GM19239 (cell line): Measurements from ENCODE around the gene FUT7.

Experiments
- DNase-seq: peaks from one replicate; pipeline ENCODE4 v3.0.0; 2011; ENCODE audit warnings: low spot score; ENCODE audit not compliant: insufficient read length
- FAIRE-seq: peaks from 2 replicates; lab custom pipeline; 2011; peaks lifted over from hg19 to GRCh38; lab: Jason Lieb, UNC

Gene FUT7

DNA sequence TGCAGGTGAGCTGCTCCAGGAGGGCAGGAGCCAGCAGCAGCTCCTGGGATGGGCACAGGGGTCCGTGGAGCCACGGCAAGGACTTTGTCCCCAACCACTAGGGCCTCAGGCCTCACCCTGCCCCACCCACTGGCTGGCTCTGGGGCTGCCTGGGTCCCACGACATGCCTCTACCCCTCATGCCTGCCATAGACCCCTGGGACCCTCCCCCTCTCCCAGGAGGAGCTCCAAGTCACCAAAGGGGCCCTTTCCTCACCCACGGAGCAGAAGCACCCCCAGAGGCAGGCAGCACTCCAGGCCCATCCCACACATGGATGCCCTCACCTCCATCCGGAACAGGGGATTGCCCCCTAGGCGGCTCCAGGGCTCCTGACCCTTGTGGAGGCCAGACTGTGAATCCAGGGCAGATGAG lies 10.3 kb downstream of the FUT7 start:
- FAIRE-seq (no peak), DNase-seq (peak; percentile 64)

- FAIRE-seq: no peak
- no peak for DNase-seq
Measured at GRCh38 chr9:137020771-137021567, 10.9 kb downstream of the FUT7 start.

GRCh38 chr9:137019891-137020683 lies 11.8 kb downstream of the FUT7 start:
- FAIRE-seq (no peak), DNase-seq (no peak)

GRCh38 chr9:137018761-137019559 lies 12.9 kb downstream of the FUT7 start:
- no peak for FAIRE-seq
- no peak for DNase-seq

DNA sequence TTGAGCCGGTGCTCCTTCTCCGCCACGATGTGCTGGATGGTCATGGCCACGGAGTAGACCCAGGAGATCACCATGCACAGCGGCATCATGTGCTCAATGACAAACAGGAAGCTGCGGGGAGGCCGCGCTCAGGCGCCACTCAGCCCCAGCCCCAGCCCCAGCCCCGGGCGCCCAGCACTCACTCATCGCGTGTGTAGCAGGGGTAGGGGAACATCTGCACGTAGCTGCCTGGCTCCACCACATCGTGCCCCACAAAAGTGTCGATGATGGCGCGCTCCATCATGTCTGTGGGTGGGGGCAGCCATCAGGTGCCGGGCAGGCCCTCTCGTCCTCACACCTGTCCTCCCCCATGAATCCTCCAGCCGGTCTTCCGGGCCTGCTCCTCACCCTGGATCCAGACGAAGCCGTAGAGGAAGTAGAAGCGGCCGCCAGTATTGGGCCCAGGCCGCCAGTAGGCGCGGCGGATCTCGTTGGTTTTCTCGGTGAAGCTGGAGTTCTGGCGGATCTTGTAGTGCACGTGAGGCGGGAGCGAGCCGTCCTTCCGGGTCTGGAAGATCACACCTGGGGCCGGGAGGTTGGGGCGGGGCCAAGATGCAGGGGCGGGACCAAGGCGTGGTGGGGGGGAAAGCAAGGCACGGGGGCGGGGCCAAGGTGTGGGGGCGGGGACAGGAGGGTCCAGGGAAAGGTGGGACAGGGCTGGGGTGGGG lies 13.9 kb downstream of the FUT7 start:
- FAIRE-seq (no peak), DNase-seq (no peak)

GRCh38 chr9:137017071-137017470 lies 14.8 kb downstream of the FUT7 start:
- FAIRE-seq (no peak), DNase-seq (no peak)

GRCh38 chr9:137016436-137016835 lies 15.5 kb downstream of the FUT7 start:
- DNase-seq (no peak), FAIRE-seq (no peak)

- no peak for FAIRE-seq
- DNase-seq: no peak
Measured at GRCh38 chr9:137015976-137016375, 15.9 kb downstream of the FUT7 start.

DNA sequence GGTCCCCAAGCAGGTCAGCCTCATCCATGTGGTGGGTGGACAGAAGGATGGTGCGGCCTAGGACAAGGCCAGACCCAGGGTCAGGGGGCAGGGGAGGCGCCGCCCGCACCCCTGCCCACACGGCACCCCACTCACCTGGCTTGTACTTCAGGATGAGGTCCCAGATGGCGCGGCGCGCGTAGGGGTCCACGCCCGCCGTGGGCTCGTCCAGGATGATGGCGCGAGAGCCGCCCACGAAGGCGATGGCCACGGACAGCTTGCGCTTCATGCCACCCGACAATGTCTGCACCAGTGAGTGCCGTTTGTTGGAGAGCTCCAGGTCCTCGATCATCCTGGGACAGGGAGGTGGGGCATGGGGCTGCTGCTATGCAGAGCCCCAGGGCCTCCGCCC lies 16.4 kb downstream of the FUT7 start:
- FAIRE-seq (no peak), DNase-seq (no peak)

DNA sequence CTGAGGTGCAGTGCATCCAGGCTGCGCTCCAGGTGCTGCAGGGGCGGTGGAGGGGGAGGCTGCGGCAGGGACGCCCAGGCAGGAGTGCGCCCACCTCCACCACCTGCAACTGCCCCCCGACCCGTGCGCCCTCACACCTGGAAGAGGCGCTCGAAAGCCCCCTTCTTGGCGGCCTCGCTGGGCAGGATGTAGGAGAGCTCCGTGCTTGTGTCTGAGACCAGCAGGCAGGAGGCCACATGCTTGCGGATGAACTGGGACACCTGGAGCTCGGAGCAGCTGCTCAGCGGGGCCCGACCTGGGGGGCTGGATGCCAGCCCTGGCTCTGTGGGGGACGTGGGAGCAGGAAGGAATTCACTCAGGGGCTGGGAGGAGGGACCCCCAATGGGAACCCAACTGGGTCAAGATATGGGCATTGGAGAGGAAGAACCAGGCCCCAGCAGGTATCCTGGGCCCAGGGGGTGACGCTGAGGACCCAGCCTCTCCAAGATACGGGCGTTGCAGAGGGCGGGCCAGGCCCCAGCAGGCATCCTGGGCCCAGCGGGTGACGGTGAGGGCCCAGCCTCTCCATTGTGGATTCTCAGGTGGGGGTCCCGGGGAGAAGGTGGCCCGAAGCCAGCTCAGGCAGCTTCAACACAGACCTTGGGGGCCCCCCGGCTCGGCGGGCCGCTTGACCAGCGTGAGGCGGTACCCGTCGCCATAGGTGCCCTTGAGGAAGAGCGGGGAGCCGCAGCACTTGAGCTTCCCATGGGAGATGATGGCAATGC lies 16.9 kb downstream of the FUT7 start:
- FAIRE-seq (no peak), DNase-seq (no peak)

- FAIRE-seq (no peak), DNase-seq (no peak)
Measured at GRCh38 chr9:137014166-137014565, 17.7 kb downstream of the FUT7 start.

GRCh38 chr9:137013571-137013940 lies 18.3 kb downstream of the FUT7 start:
- FAIRE-seq (no peak), DNase-seq (no peak)

DNA sequence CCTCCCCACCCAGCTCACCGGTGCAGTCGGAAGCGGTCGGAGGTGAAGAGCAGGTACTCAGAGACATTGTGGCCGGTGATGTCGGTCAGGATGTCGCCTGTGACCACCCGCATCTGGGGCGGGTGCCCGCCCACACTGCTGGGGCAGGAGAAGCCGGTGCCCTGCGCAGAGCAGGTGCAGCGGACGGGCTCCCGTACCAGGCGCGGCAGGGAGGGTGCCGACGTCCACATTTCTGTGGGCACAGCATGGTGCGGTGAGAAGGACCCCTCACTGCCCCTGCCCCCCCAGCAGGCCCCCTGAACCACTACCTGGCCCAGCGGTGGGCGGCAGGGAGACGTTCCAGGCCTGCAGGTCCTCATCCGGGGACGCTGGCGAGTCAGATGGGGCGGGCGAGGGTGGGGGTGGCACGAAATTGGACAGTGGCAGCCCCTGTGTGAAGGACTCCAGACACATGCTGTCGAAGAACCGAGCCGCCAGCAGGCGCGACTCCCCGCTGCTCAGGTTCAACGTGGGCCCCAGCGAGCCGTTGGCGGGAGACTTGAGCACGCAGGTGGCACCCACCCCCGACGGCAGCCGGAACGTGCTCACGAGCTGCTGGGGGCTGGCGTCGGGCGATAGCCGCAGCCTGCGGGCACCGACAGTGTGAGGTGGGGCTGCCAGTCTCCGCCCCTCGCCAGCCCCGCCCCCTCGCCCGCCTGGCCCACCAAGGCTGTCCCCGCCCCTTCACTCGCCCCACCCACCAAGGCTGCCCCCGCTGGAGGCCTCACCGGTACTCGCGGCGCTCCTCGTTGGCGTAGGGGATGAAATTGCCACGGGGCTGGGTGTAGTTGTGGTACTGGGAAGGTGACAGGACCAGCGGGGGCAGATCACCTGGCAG lies 19.0 kb downstream of the FUT7 start:
- DNase-seq (no peak), FAIRE-seq (no peak)

- FAIRE-seq (no peak), DNase-seq (no peak)
Measured at GRCh38 chr9:137011907-137012675, 19.8 kb downstream of the FUT7 start.

GRCh38 chr9:137011156-137011555 lies 20.7 kb downstream of the FUT7 start:
- DNase-seq: no peak
- FAIRE-seq: no peak

DNA sequence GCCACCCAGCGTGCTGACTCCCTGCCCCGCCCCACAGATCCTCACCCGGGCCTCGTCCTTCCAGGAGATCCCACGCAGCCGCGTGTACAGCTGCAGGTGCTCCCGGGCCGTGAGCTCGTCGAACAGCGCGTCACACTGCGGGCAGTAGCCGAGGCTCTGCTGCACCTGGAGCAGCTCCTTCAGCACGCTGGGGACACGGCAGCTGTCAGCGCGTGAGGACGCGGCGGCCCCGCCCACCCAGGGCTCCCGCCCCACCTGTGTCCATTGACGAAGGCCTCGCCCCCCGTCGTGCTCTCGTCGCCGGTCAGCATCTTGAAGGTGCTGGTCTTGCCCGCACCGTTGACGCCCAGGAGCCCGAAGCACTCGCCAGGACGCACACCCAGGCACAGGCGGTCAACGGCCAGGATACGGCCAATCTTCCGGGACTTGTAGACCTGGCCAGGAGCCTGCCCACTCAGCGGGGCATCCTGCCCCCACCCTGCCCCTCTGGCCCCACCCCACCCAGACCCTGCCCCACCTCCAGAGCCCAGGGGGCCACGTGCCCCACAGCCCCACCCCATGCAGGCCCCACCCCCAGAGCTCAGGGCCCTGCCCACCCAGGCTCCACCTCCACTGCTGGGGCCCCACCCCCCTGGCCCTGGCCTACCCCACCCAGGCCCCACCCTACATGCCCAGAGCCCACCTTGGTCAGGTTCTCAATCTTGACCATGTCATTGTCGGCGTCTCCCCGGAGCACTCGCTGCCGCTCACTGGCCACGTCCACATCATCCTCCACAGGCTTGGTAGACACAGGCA lies 21.8 kb downstream of the FUT7 start:
- FAIRE-seq (no peak), DNase-seq (no peak)

- DNase-seq (no peak), FAIRE-seq (no peak)
Measured at GRCh38 chr9:137009217-137009616, 22.7 kb downstream of the FUT7 start.
